ENCODE data around the gene CNMD. TPM values are rescaled to one million over a fixed set of nuclear protein-coding genes. Genes with fewer than 3 reads are reported as not detected.
"Not testable (repeated sequence)": the region's sequence is repeated elsewhere in the genome, so short reads cannot be mapped to it uniquely, and the experiment has no call there.

CNMD gene
- total RNA-seq, 1 donor from 2014 or later: not detected

DNA sequence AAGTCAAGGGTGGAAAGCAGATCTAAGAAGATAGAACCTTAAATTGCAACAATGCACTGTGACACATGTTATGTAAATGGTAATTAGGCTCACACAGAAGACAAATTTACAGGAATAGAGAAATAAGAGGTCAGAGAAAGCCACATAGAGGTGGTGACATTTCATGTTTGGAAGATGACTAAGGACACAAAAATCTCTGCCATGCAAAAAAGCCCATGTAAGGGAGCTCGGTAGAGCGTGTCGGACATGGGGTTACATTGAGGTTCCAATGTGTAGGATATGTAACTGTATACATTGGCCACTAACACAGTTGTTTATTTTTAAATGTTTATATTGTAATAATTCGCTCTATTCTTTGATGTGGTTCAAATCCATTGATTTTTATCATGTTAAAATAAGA is 53.2 kb downstream of the CNMD start:
- no peak for DNase-seq (ENCODE audit: low spot score)

DNA sequence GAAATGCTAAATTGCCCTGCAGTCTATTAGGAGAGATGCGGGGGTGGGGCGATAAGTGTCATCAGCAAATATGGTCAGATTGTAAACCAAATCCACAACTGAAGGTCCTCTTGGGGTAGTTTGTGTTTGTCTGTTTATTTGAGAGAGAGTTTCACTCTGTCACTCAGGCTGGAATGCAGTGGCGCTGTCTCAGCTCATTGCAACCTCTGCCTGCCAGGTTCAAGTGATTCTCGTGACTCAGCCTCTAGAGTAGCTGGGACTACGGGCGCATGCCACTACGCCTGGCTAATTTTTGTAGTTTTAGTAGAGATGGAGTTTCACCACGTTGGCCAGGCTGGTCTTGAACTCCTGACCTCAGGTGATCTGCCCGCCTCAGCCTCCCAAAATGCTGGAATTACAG is 53.8 kb downstream of the CNMD start:
- not testable (repeated sequence) for DNase-seq (ENCODE audit: low spot score)

- DNase-seq (ENCODE audit: low spot score): no peak
Observed at GRCh38 chr13:52677823-52678222, 61.8 kb downstream of the CNMD start.

DNA sequence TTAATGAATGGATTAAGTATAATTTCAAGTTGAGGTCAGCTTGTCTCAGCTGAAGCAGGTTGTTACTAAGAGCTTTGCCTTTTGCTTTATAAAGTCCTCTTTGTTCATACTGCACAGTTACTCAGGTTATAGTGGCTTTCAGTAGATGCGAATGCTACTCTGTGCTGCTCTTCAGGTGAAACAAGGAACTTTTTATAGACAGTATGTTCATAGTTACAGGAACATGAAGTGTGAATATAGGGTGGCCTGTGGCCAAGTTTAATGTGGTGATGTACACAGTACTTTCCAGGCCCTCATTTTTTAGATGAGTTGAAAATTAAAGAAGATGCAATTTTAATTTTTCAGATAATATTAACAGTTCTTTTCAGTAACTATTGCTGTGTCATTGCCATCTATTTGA is 66.2 kb downstream of the CNMD start:
- no peak for DNase-seq (ENCODE audit: low spot score)

GRCh38 chr13:52670726-52671125 is 68.9 kb downstream of the CNMD start:
- DNase-seq (ENCODE audit: low spot score): no peak

DNA sequence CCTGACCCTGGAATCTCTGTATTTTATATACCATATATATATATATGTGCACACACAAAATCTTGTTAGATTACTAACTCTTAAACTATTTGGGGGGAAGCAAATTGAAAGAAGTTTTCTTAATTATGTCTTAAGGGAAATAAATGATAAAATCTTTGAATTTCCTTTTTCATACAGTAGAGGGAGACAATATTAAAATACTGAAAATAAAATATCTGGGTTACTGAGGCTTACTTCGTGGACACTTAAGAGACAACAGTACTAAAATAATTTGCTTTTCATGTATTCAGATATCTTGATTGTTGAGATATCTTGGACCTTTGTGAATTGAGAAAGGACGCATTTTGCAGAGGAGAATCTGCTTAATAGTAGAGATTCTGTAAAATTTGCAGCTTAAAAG is 69.9 kb downstream of the CNMD start:
- no peak for DNase-seq (ENCODE audit: low spot score)

GRCh38 chr13:52665325-52665724 is 74.3 kb downstream of the CNMD start:
- no peak for DNase-seq (ENCODE audit: low spot score)

DNA sequence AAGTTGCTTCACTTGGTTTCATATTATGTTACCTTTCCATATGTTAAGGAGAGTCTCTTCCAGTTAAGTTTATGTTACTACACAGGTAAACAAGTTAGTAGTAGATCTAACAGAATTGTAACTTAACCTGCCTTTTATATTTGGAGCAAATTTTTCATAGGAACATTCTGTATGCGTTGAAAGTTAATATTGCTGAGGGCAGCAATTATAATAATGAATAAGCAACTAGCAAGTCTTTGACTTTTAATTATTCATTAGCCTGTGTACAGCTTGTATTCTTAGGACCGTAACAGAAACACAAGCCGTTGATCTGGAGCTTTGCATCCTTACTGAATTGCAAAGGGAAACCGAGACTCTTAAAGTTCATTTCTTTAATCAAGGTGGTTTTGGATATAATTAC is 75.3 kb downstream of the CNMD start:
- no peak for DNase-seq (ENCODE audit: low spot score)

DNA sequence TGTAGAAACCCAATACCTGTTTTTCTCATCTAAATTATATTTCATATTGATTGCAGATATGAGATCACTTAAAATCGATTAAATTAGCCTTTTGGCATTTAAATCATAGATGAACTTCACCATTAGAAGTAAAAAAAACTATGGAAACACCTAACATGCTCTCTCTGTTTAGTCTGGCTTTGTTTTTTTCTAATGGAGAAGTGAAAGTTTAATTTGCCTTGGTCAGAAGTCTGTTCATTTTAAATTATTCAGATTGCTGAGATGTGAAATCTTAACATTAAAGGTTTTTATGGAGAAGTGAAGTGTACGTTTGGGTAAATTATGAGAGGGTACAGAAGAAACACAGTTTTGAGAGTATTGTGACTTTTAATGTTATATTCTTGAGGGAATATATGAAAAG is 80.3 kb downstream of the CNMD start:
- no peak for DNase-seq (ENCODE audit: low spot score)

Other genes with a start within 250 kb of the CNMD start
- 2.3 TPM for gene HNRNPA1L2, start 97.4 kb downstream of the CNMD start, total RNA-seq
- gene SUGT1, start 87.0 kb downstream of the CNMD start, total RNA-seq: 43.8 TPM
- gene PCDH8, start 108.8 kb upstream of the CNMD start, total RNA-seq: not detected